Lower leg skin (tissue), 3 donors: ENCODE results near the gene HOXD11.

Source experiments
- CTCF ChIP-seq, 3 donors: fragments of 450-650 bp; IDR thresholded peaks; one replicate each; pipeline ENCODE4 v1.5.1; 2016; ENCODE audit warnings: antibody characterized with exemption in 3 of 3, mild to moderate bottlenecking in 3 of 3, moderate library complexity in 2 of 3
- POLR2A ChIP-seq, 2 donors: fragments of 450-650 bp; IDR thresholded peaks; one replicate each; pipeline ENCODE4 v1.6.1; 2016 to 2017; ENCODE audit warnings: antibody characterized with exemption in 2 of 2, mild to moderate bottlenecking in 1 of 2, moderate library complexity in 1 of 2

DNA sequence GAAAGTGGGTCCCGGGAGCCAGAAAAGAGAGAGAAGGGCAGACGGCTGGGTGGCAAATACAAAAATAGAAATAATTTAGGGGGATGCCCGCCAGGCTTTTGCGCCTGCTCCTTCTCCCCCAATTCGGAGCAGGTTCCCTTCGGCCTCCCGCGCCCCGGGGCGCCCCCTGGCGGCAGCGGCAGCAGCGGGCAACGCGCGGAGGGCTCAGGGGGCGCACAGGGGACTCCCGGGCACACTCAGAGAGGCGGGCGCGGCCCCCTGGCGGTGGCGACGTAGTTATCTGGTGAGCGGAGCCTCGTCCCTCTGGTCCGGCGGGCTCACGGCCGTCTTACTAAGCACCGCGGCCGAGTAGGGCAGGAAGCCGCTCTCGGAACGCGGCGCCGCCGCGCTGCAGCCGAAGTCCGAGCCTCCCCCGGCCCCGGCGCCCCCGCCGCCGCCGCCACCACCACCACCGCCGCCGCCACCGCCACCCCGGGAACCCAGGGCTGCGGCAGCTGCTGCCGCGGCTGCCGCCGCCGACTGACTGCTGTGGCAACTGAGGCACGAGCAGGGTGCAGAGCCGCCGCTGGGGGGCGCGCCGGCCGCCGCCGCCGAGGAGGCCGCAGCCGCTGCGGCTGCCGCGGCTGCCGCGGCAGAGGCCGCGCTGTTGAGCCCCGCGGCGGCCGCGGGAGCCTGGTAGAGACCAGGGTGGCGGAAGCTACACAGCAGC lies 27.1 kb upstream of the HOXD11 start:
- no peak for TF ChIP-seq CTCF (IDR thresholded peaks at IDR 0.05)
- no peak for TF ChIP-seq POLR2A (IDR thresholded peaks at IDR 0.05)
